ENCODE measurements around the gene ITCH.
"Not testable (repeated sequence)": the region's sequence is repeated elsewhere in the genome, so short reads cannot be mapped to it uniquely, and the experiment has no call there.

The ITCH gene

DNA sequence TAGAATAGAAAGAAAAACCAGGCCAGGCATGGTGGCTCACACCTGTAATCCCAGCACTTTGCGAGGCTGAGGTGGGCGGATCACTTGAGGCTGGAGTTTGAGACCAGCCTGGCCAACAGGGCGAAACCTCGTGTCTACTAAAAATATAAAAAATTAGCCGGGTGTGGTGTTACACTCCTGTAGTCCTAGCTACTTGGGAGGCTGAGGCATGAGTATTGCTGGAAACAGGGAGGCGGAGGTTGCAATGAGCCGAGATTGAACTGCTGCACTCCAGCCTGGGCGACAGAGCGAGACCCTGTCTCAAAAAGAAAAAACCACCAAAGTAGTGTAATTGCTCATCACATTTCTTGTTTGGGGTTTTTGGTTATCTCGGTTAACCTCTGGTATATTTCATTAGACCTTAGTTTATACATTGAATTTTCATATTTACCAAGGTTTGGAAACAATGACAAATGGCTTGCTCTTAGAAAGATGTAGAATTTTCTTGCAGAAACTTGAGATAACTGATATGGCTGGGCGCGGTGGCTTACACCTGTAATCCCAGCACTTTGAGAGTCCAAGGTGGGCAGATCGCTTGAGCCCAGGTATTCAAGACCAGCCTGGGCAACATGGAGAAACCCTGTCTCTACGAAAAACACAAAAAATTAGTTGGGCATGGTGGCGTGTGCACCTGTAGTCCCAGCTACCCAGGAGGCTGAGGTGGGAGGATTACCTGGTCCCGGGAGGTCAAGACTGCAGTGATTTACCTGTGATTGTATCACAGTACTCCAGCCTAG, 14.2 kb downstream of the ITCH start:
- no peak for DNase-seq (ENCODE audit: low read depth)

DNA sequence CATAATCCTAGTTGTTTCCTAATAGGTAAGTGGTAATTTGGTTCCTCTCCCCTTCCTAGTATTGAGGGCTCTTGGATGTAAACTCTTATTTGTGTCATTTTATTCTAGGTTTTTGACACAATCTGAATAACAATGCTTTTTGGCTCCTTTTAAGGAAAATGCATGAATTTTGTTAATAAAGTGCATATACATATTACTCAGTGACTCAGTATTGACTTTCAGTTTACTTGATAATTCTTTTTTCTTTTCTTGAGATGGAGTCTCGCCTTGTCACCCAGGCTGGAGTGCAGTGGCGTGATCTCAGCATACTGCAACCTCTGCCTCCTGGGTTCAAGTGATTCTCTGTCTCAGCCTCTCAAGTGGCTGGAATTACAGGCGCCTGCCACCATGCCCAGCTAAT, 19.1 kb downstream of the ITCH start:
- no peak for DNase-seq (ENCODE audit: low read depth)

DNA sequence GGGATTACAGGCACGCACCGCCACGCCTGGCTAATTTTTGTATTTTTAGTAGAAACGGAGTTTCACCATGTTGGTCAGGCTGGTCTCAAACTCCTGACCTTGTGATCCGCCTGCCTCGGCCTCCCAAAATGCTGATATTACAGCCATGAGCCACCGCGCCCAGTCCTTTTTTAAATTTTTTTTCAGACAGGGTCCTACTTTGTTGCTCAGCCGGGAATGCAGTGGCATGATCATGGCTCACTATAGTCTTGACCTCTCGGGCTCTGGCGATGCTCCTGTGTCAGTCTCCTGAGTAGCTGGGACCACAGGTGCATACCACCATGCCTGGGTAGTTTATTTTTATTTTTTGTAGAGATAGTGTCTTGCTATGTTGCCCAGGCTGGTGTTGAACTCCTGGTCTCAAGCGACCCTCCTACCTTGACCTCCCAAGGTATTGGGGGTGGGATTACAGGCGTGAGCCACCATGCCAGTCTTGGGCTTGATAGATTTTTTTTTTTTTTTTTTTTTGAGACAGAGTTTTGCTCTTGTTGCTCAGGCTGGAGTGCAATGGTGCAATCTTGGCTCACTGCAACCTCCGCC, 19.9 kb downstream of the ITCH start:
- not testable (repeated sequence) for DNase-seq (ENCODE audit: low read depth)

- DNase-seq (ENCODE audit: low read depth): no peak
These were observed 22.4 kb downstream of the ITCH start for GRCh38 chr20:34385464-34385863.

GRCh38 chr20:34388000-34388399, 24.9 kb downstream of the ITCH start:
- no peak for DNase-seq (ENCODE audit: low read depth)

DNA sequence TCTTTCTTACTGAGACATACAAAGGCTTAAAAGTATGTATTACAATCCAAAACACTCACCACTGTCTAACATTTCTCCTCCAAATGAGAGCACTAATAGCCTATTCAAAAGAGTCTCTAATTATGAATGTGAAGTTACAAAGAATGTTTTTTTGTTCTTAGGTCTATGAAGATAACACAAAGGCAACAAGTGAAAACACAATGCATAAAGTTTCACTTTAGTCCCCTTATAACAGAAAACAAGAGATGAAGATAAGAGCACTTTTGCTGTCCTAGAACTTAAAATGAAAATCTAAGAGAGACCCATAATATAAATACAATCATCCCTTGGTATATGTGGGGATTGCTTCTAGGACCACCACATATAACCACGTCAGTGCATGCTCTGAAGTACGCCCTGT, 25.6 kb downstream of the ITCH start:
- no peak for DNase-seq (ENCODE audit: low read depth)

- peak; percentile 48 for DNase-seq (ENCODE audit: low read depth)
These were observed 26.3 kb downstream of the ITCH start for GRCh38 chr20:34389206-34389953.

DNA sequence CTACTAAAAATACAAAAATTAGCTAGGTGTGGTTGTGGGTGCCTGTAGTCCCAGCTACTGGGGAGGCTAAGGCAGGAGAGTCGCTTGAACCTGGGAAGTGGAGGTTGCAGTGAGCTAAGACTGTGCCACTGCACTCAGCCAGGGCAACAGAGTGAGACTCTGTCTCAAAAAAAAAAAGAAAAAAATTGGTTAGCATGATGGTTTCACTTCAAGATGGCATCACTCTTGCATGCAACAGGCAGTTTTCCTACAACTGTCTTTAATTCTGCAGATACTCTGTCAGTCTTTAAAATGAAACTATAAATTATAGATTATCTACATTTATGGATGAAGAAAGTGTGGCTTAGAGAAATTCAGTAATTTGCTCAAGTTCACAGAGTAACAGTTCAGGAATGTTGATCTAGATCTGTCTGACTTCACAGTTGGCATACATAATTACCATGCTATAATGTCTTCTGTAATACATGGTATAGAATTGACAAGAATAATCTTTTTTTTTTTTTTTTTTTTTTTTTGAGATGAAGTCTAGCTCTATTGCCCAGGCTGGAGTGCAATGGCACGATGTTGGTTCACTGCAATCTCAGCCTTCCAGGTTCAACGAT, 27.0 kb downstream of the ITCH start:
- peak; percentile 54 for DNase-seq (ENCODE audit: low read depth)

GRCh38 chr20:34396408-34396807, 33.3 kb downstream of the ITCH start:
- DNase-seq (ENCODE audit: low read depth): no peak

DNA sequence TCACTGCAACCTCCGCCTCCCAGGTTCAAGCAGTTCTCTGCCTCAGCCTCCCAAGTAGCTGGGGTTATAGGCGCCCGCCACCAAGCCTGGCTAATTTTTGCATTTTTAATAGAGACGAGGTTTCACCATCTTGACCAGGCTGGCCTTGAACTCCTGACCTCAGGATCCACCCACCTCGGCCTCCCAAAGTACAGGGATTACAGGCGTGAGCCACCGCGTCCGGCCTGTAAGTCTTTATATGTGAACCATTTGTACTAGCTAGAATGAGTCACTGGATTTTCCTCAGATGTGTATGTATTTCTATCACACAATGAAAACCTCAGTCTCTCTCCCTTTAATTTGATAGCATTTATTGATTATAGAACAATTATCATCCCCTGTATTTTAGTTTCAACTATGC, 34.0 kb downstream of the ITCH start:
- peak; percentile 46 for DNase-seq (ENCODE audit: low read depth)

DNA sequence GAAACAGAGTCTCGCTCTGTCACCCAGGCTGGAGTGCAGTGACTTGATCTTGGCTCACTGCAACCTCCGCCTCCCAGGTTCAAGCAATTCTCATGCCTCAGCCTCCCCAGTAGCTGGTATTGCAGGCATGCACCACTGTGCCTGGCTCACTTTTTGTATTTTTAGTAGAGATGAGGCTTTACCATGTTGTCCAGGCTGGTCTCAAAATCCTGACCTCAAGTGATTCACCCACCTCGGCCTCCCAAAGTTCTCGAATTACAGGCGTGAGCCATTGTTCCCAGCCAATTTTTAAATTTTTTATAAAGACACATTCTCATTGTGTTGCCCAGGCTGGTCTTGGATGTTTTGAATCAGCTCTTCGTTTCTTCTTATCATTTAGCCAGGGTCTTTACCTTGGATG, 37.7 kb downstream of the ITCH start:
- DNase-seq (ENCODE audit: low read depth): peak; percentile 91

- no peak for DNase-seq (ENCODE audit: low read depth)
These were observed 38.8 kb downstream of the ITCH start for GRCh38 chr20:34401741-34402455.

- no peak for DNase-seq (ENCODE audit: low read depth)
These were observed 39.4 kb downstream of the ITCH start for GRCh38 chr20:34402461-34402860.

DNA sequence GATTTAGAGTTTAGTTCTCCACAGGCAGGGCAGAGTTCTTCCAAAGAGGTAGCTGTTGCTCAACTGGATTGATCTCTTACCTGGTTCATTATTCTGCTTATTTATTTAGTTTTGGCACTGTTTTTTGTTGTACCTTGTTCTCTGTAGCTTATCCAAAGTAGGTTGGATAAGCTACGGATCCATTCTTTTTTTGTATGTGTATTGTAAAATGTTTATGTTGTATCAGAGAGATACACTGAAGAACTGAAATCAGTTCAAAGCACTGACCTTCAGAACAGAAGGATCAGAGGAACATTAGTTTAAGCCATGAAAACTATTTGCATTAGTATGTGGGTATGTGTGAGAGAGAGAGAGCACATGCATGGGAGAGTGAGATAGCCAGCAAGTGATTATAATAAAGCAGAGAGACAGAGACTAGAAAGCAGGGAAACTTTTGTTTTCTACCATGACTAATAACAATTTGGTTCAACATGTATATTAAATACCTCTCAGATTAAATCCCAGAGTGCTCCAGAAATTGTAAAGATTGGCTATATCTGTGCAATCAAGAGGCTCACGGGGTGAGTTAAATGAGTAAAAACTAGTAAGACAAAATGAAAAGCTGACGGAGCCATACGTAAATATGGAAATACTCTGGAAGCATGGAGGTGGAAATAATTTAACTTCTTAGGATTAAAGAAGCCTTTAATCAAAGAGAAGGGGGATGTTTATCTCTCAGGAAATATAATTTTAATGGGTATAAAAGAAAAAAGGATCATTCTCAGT, 40.2 kb downstream of the ITCH start:
- DNase-seq (ENCODE audit: low read depth): no peak

- DNase-seq (ENCODE audit: low read depth): no peak
These were observed 40.8 kb downstream of the ITCH start for GRCh38 chr20:34403908-34404307.

- no peak for DNase-seq (ENCODE audit: low read depth)
These were observed 41.7 kb downstream of the ITCH start for GRCh38 chr20:34404803-34405202.

GRCh38 chr20:34405247-34405651, 42.2 kb downstream of the ITCH start:
- DNase-seq (ENCODE audit: low read depth): not testable (repeated sequence)

DNA sequence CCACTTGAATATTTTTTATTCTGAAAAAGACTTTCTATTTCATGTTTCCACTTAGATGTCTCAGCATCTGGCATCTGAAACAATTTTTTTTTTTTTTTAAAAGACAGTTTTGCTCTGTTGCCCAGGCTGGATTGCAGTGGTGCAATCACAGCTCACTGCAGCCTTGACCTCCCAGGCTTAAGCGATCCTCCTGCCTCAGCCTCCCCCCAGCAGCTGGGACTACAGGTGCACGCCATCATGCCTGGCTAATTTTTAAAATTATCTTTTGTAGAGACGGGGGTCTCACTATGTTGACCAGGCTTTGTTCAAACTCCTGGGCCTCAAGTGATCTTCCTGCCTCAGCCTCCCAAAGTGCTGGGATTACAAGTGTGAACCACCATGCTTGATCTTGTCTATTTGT, 42.9 kb downstream of the ITCH start:
- not testable (repeated sequence) for DNase-seq (ENCODE audit: low read depth)

DNA sequence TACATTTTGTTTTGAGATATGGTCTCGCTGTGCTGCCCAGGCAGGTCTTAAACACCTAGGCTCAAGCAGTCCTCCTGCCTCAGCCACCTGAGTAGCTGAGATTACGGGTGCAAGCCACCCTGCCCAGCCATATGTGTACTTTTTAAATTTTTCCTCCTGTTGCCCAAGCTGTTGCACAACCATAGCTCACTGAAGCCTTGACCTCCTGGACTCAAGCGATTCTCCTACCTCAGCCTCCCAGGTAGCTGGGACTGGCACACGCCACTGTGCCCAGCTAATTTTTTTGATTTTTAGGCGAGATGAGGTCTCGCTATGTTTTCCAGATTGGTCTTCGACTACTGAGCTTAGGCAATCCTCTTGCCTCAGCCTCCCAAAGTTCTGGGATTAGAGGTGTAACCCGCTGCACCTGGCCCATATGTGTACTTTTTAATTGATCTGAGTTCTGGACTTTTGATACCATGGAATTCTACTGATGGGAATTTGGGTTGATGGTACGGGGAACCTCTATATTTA, 44.9 kb downstream of the ITCH start:
- no peak for DNase-seq (ENCODE audit: low read depth)

DNA sequence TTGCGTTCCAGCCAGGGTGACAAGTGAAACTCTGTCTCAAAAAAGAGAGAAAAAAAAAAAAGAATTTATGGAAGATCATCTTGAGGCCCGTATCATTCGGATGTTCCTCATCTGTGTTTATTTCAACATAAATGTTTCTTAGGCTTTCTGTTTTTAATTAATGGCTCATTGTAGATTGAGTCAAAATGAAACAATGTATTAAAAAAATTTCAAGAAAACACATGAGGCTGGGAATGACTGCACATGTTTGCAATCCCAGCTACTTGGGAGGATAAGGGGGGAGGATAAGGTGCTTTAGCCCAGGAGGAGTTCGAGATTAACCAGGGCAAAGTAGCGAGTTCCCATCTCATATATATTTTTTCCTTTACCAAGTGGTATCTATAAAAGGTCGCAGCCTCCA, 47.3 kb downstream of the ITCH start:
- DNase-seq (ENCODE audit: low read depth): no peak

DNA sequence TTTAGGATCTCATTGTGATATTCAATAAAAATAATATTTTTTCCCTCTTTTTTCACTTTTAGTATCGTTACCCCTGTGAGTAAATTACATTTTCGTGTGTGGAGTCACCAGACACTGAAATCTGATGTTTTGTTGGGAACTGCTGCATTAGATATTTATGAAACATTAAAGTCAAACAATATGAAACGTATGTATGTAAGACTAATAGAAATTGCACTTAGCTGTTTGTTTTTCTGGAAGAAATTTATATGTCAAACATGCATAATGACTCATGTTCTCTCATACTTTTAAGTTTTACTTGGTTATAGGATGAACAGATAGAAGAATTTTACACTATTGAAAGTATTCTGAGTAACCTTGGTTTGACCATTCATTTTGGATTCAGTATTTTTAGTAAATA, 49.4 kb downstream of the ITCH start:
- DNase-seq (ENCODE audit: low read depth): peak; percentile 20
